GM12878 (cell line): Measurements from ENCODE around the gene NOL4L.
"Not testable (repeated sequence)": the region's sequence is repeated elsewhere in the genome, so short reads cannot be mapped to it uniquely, and the experiment has no call there.

ENCODE experiments used
- CHD2 ChIP-seq: IDR thresholded peaks from 2 replicates; pipeline ENCODE4 v1.6.1; 2011; ENCODE audit warnings: low read depth, low read length, improper control_type of control experiment, borderline replicate concordance
- CREB1 ChIP-seq: IDR thresholded peaks from 2 replicates; pipeline ENCODE4 v1.6.1; 2012; ENCODE audit warnings: low read depth, mild to moderate bottlenecking, inconsistent platforms
- EZH2 ChIP-seq: IDR thresholded peaks from 2 replicates; pipeline ENCODE4 v1.6.1; 2012; ENCODE audit warnings: low read depth, mild to moderate bottlenecking, control low read depth, inconsistent platforms, low read length, borderline replicate concordance; ENCODE audit not compliant: control insufficient read depth
- GABPA ChIP-seq: IDR thresholded peaks from 2 replicates; pipeline ENCODE4 v1.6.1; 2014; ENCODE audit warnings: antibody characterized with exemption, low read depth, mild to moderate bottlenecking, inconsistent platforms
- HDGF ChIP-seq: fragments of 450-650 bp; IDR thresholded peaks from 2 replicates; pipeline ENCODE4 v1.6.1; 2016; ENCODE audit warnings: antibody characterized with exemption
- RAD51 ChIP-seq: fragments of 450-650 bp; IDR thresholded peaks from 2 replicates; pipeline ENCODE4 v1.6.1; 2016; ENCODE audit warnings: moderate library complexity, mild to moderate bottlenecking, inconsistent platforms
- TF ChIP-seq, protein P1 (sequence below), 3 experiments: IDR thresholded peaks in 2 of 3; conservative IDR thresholded peaks in 1 of 3; 2 replicates each; pipeline ENCODE4 v1.5.1; 2011; ENCODE audit warnings: low read depth in 3 of 3, low read length in 3 of 3, mild to moderate bottlenecking in 3 of 3, control low read depth in 2 of 3, moderate library complexity in 2 of 3, inconsistent platforms in 1 of 3, mixed read lengths in 1 of 3; ENCODE audit not compliant: control insufficient read depth in 2 of 3, insufficient read depth in 1 of 3; ENCODE audit errors: extremely low read depth in 1 of 3
- TF ChIP-seq, protein P2 (sequence below): IDR thresholded peaks from 2 replicates; pipeline ENCODE4 v1.6.1; 2012; ENCODE audit warnings: low read depth, low read length, improper control_type of control experiment

DNA sequence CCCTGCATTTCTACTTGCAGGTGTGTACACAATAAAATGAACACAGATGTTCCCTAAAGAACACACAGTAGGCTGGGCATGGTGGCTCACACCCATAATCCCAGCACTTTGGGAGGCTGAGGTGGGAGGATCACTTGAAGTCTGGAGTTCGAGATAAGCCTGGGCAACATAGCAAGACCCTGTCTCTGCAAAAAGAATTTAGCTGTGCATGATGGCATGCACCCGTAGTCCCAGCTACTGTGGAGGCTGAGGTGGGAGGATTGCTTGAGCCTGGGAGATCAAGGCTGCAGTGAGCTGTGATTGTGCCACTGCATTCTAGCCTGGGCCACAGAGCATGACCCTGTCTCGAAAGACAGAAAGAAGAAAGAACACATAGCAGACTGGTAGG lies 93.4 kb downstream of the NOL4L start:
- TF ChIP-seq, protein P1, sequence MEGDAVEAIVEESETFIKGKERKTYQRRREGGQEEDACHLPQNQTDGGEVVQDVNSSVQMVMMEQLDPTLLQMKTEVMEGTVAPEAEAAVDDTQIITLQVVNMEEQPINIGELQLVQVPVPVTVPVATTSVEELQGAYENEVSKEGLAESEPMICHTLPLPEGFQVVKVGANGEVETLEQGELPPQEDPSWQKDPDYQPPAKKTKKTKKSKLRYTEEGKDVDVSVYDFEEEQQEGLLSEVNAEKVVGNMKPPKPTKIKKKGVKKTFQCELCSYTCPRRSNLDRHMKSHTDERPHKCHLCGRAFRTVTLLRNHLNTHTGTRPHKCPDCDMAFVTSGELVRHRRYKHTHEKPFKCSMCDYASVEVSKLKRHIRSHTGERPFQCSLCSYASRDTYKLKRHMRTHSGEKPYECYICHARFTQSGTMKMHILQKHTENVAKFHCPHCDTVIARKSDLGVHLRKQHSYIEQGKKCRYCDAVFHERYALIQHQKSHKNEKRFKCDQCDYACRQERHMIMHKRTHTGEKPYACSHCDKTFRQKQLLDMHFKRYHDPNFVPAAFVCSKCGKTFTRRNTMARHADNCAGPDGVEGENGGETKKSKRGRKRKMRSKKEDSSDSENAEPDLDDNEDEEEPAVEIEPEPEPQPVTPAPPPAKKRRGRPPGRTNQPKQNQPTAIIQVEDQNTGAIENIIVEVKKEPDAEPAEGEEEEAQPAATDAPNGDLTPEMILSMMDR (IDR thresholded peaks at IDR 0.05 in 2 of 3, conservative IDR thresholded peaks at IDR 0.05 in 1 of 3; ENCODE audit: control insufficient read depth in 2 of 3, extremely low read depth in 1 of 3, insufficient read depth in 1 of 3, low read depth in 3 of 3, low read length in 3 of 3): not testable (repeated sequence)
- TF ChIP-seq, protein P2, sequence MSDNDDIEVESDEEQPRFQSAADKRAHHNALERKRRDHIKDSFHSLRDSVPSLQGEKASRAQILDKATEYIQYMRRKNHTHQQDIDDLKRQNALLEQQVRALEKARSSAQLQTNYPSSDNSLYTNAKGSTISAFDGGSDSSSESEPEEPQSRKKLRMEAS: not testable (repeated sequence)
- not testable (repeated sequence) for TF ChIP-seq HDGF, EZH2, RAD51, GABPA, CREB1, CHD2
